Gastroesophageal sphincter (tissue), 4 donors: ENCODE results near the gene STX12. TPM values are rescaled to one million over a fixed set of nuclear protein-coding genes. Genes with fewer than 3 reads are reported as not detected.
"Not testable (repeated sequence)": the region's sequence is repeated elsewhere in the genome, so short reads cannot be mapped to it uniquely, and the experiment has no call there.

Source experiments
- ATAC-seq: fragments of 150-250 bp; one replicate; pipeline ENCODE4 v1.9.1; 2016; ENCODE audit warnings: mild to moderate bottlenecking, moderate library complexity
- H3K27ac ChIP-seq, 4 donors: fragments of 200-600 bp; sonication (generic) in 3 of 4; 1 replicate in 3 of 4; 2 replicates in 1 of 4; pipeline ENCODE4 v1.5.1; 2016 to 2019
- H3K27me3 ChIP-seq: fragments of 200-600 bp; sonication (generic); one replicate; pipeline ENCODE4 v1.5.1; 2019
- H3K36me3 ChIP-seq, 2 donors: fragments of 200-600 bp; sonication (generic); one replicate each; pipeline ENCODE4 v1.5.1; 2019; ENCODE audit warnings: control low read depth in 1 of 2
- H3K4me1 ChIP-seq, 3 donors: fragments of 200-600 bp; sonication (generic); 1 replicate in 2 of 3; 2 replicates in 1 of 3; pipeline ENCODE4 v1.5.1; 2016 to 2019; ENCODE audit warnings: control low read depth in 2 of 3
- H3K4me3 ChIP-seq, 2 donors: fragments of 200-600 bp; sonication (generic); one replicate each; pipeline ENCODE4 v1.5.1; 2019; ENCODE audit warnings: mild to moderate bottlenecking in 1 of 2, moderate library complexity in 1 of 2
- H3K9me3 ChIP-seq, 3 donors: fragments of 200-600 bp; sonication (generic); one replicate each; pipeline ENCODE4 v1.5.1; 2017 to 2019; ENCODE audit warnings: control low read depth in 2 of 3
- EP300 ChIP-seq: sonication (generic); formaldehyde crosslinking; IDR thresholded peaks from one replicate; pipeline ENCODE4 v1.6.1; 2017; ENCODE audit warnings: antibody characterized with exemption, mild to moderate bottlenecking
- POLR2A ChIP-seq, 2 donors: fragments of 450-650 bp; IDR thresholded peaks; one replicate each; pipeline ENCODE4 v1.6.1; 2017; ENCODE audit warnings: antibody characterized with exemption in 2 of 2, mild to moderate bottlenecking in 2 of 2, moderate library complexity in 1 of 2
- POLR2AphosphoS5 ChIP-seq: sonication (generic); formaldehyde crosslinking; IDR thresholded peaks from one replicate; pipeline ENCODE4 v1.6.1; 2017; ENCODE audit warnings: antibody characterized with exemption
- WGBS, 2 donors: methylation state at CpG; one replicate each; pipeline ENCODE4 v1.1.5; 2018; ENCODE audit warnings: low coverage in 1 of 2; 5-methylcytosine and 5-hydroxymethylcytosine counted together
- total RNA-seq, 4 donors: library from RNA; depleted of rRNA; stranded (reverse); fragments of >200 nt; gene quantifications; one replicate each; pipeline ENCODE4 v1.1.0, GENCODE V29; 2016
- TF ChIP-seq, protein P1 (sequence below), 4 experiments: fragments of 200-600 bp in 2 of 4; fragments of 450-650 bp in 2 of 4; sonication (generic) in 1 of 4; IDR thresholded peaks; one replicate each; pipeline ENCODE4 v1.5.1; 2017 to 2019; ENCODE audit warnings: antibody characterized with exemption in 4 of 4, mild to moderate bottlenecking in 2 of 4, moderate library complexity in 2 of 4

STX12 gene
- total RNA-seq, 4 donors from 2014 or later = 50.6 to 76.9 (median 68.3) TPM

DNA sequence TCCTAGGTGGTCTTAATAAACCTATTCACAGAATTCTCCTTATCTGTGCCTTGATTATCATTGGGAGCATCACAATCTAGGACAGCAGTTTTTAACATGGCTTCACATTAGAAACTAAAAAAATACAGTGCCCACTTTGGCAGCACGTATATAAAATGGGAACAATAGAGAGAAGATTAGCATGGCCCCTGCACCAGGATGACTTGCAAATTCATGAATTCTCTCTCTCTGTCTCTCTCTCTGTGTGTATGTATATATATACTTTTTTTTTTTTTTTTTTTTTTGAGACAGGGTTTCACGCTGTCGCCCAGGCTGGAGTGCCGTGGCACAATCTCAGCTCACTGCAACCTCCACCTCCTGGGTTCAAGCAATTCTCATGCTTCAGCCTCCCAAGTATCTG, 51.4 kb downstream of the STX12 start:
- no peak for ATAC-seq
- H3K4me3 ChIP-seq = no peak overlapping the region
- H3K4me1 ChIP-seq = no peaks in the 10 kb centered on the region
- H3K9me3 ChIP-seq = no peaks in the 10 kb centered on the region
- H3K27ac ChIP-seq = no peak overlapping the region
- H3K27me3 ChIP-seq = no peaks in the 10 kb centered on the region
- WGBS, 2 donors = 88 to 91% methylated on average over 1 of the region's 4 CpGs
- H3K36me3 ChIP-seq = peaks cover 0 to 56% of the 10 kb centered on the region in 2 donors
- TF ChIP-seq POLR2A (IDR thresholded peaks at IDR 0.05) (no peak), EP300 (no peak), POLR2AphosphoS5 (no peak)
- TF ChIP-seq, protein P1, sequence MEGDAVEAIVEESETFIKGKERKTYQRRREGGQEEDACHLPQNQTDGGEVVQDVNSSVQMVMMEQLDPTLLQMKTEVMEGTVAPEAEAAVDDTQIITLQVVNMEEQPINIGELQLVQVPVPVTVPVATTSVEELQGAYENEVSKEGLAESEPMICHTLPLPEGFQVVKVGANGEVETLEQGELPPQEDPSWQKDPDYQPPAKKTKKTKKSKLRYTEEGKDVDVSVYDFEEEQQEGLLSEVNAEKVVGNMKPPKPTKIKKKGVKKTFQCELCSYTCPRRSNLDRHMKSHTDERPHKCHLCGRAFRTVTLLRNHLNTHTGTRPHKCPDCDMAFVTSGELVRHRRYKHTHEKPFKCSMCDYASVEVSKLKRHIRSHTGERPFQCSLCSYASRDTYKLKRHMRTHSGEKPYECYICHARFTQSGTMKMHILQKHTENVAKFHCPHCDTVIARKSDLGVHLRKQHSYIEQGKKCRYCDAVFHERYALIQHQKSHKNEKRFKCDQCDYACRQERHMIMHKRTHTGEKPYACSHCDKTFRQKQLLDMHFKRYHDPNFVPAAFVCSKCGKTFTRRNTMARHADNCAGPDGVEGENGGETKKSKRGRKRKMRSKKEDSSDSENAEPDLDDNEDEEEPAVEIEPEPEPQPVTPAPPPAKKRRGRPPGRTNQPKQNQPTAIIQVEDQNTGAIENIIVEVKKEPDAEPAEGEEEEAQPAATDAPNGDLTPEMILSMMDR (IDR thresholded peaks at IDR 0.05) = no peak

DNA sequence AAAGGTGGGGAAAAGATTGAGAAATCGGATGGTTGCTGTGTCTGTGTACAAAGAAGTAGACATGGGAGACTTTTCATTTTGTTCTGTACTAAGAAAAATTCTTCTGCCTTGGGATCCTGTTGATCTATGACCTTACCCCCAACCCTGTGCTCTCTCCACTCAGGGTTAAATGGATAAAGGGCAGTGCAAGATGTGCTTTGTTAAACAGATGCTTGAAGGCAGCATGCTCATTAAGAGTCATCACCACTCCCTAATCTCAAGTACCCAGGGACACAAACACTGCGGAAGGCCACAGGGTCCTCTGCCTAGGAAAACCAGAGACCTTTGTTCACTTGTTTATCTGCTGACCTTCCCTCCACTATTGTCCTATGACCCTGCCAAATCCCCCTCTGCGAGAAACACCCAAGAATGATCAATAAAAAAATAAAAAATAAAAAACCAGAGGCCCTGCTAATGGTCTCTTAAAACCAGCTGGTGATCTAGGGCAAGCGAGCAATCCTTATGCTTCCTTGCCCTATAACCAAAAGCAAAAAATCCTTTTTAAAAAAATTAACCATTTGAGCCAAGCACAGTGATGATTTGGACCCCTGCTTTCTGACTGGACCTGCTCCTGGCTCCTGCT, 56.4 kb downstream of the STX12 start:
- not testable (repeated sequence) for ATAC-seq
- 85 to 100% methylated on average over 2 to 3 of the region's 4 CpGs for WGBS, 2 donors

DNA sequence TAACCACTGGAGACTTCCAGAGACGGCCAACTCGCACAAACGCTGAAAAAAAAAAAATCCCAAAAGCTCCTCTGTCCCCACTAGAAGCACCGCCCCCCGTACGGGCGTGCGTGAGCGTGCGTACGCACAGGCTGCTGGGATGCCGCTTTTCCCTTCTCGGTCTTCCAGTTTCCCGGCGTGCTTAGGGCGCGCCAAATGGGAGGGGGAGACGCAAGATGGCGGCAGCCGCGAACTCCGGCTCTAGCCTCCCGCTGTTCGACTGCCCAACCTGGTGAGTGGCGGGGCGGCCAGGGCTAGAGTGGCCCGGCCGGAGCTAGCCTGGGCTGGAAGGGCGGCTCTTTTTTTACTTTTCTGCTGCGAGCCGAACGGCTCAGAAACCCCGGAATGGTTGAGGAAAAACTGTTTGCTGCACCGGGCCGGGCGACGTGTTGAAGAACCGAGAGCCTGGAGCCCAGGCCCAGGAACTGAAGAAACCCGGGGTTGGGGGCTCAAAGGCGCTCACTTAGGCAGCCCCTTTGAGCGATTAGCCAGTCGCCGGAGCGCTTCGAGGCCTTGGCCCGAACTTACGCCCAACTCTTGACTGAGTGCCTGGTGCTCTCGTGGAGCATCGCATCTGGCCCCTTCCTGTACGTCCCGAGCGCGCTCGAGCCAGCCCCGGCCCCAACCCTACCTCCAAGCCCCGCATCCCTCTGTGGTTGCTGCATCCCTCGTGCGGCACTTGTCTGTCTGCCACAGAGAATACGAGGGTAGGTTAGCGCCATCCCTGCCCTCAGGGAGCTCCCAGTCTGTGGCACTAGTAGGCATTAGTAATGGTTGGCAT, 57.8 kb downstream of the STX12 start, which contains the start of gene PPP1R8:
PPP1R8 (plus strand) TSS at position 162 of the 820 bp plus-strand sequence; CDS start at position 216, 54 bp downstream.
- WGBS, 2 donors = 0% methylated on average over 1 of the region's 60 CpGs; no CpG with 5 or more reads in 1 of the 2 donors

More for the DNA sequence above, 56.4 kb downstream of the STX12 start:
- Histone ChIP-seq H3K4me1 (peaks cover 7 to 39% (median 9%) of the 10 kb centered on the region in 3 donors), H3K27ac (peak overlapping the region in 3 of 4 donors; percentile 85 to 92 (median 87)), H3K36me3 (peaks cover 0 to 27% of the 10 kb centered on the region in 2 donors)
- not testable (repeated sequence) for H3K27me3 ChIP-seq, H3K4me3 ChIP-seq, H3K9me3 ChIP-seq

DNA sequence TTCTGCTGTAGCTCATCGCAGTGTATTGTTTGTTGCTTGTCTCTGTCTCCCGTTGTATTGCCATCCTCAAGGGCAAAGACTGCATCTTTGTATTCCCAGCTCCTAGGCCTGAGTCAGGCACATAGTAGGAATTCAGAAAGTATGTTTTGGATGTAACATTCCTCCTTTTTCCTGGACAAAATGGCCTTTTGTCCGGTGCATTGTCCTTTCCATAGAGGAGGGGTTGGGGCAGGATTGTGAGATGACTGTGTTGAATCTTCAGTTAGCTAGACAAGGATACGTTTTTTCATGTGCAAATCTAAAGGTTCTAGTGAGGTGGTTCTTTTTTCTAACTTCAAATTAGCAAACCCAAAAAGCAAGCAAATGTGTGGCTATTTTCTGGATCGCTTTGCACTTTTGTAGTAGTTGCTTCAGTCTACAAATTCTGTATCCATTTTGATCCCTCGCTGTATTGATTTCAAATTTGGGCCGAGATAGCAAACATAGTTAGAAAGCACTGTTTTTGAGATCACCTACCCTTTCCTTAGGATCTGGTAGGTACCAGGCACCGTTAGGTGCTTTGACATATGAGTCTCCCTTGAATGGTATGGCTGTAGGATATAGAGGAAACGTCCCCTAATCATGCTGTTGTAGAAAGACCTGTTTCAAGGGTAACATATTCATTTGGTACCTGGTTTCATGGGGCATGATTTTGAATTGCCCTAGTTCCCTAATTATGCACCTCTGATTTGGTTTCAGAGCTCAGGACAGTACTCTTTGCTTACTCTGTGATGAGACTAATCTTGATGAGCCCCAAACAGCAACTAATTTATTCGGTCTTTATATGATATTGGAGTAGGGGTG, 58.8 kb downstream of the STX12 start:
- no peak for ATAC-seq
- H3K4me1 ChIP-seq = peaks cover 7 to 48% (median 9%) of the 10 kb centered on the region in 3 donors
- H3K36me3 ChIP-seq = peaks cover 0 to 29% of the 10 kb centered on the region in 2 donors
- no peak for TF ChIP-seq POLR2A (IDR thresholded peaks at IDR 0.05)
- TF ChIP-seq EP300 = no peak
- TF ChIP-seq, protein P1 (IDR thresholded peaks at IDR 0.05) = no peak
- TF ChIP-seq POLR2AphosphoS5 = no peak
- no peaks in the 10 kb centered on the region for H3K9me3 ChIP-seq
- H3K27ac ChIP-seq = peak overlapping the region in 3 of 4 donors; percentile 85 to 92 (median 87)
- peak overlapping the region; percentile 95 to 97 for H3K4me3 ChIP-seq
- WGBS, 2 donors = 37 to 49% methylated on average over 8 to 9 of the region's 10 CpGs
- H3K27me3 ChIP-seq = no peaks in the 10 kb centered on the region

More for the DNA sequence above, 57.8 kb downstream of the STX12 start, which contains the start of gene PPP1R8:
- peak; percentile 100 for ATAC-seq
- peak; percentile 88 for TF ChIP-seq POLR2AphosphoS5
- TF ChIP-seq, protein P1 (IDR thresholded peaks at IDR 0.05) = peak in 1 of 4 experiments; percentile 23
- TF ChIP-seq POLR2A (IDR thresholded peaks at IDR 0.05) = peak; percentile 55 to 76
- TF ChIP-seq EP300 = no peak
- Histone ChIP-seq H3K4me1 (peaks cover 7 to 48% (median 9%) of the 10 kb centered on the region in 3 donors), H3K27ac (peak within 1 kb of the TSS; percentile 83 to 92 (median 86)), H3K4me3 (peak within 1 kb of the TSS; percentile 95 to 97), H3K27me3 (no peaks in the 10 kb centered on the region), H3K36me3 (peaks cover 0 to 24% of the 10 kb centered on the region in 2 donors), H3K9me3 (no peaks in the 10 kb centered on the region)

DNA sequence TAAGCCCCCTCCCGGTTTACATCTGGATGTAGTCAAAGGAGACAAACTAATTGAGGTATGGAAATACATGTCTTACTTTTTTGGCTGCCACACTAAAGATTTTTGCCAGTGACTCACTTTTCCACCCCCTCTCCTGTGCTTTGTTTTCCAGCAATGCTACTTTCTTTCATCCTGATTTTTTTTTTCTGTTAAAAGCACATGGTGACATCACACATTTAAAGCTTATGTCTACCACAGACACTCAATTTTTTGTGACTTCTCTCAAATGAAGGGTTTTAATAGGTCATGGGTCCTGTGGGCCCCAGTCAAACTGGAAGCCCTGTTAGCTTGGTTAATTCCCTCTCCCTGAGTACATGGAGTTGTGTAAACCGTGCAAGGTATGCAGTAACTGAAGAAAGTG, 59.7 kb downstream of the STX12 start:
- peaks cover 0 to 38% of the 10 kb centered on the region in 2 donors for H3K36me3 ChIP-seq
- TF ChIP-seq, protein P1 (IDR thresholded peaks at IDR 0.05) = no peak
- TF ChIP-seq EP300 = no peak
- TF ChIP-seq POLR2AphosphoS5 = no peak
- no peak for TF ChIP-seq POLR2A (IDR thresholded peaks at IDR 0.05)
- H3K27ac ChIP-seq = no peak overlapping the region
- H3K4me3 ChIP-seq = no peak overlapping the region
- H3K9me3 ChIP-seq = no peaks in the 10 kb centered on the region
- H3K27me3 ChIP-seq = no peaks in the 10 kb centered on the region
- ATAC-seq = no peak
- 65 to 82% methylated on average over 2 of the region's 2 CpGs for WGBS, 2 donors
- peaks cover 7 to 48% (median 9%) of the 10 kb centered on the region in 3 donors for H3K4me1 ChIP-seq
